Sigmoid colon (tissue), 4 donors: ENCODE measurements around the gene ATP5F1D.

Experiments used
- CTCF ChIP-seq, 4 experiments: fragments of 450-650 bp in 3 of 4; fragments of 200-600 bp in 1 of 4; IDR thresholded peaks; one replicate each; pipeline ENCODE4 v1.5.1; 2016 to 2019; ENCODE audit warnings: antibody characterized with exemption in 4 of 4, mild to moderate bottlenecking in 3 of 4, moderate library complexity in 2 of 4
- EP300 ChIP-seq, 4 donors: sonication (generic); formaldehyde crosslinking; IDR thresholded peaks; one replicate each; pipeline ENCODE4 v1.6.1; 2017; ENCODE audit warnings: antibody characterized with exemption in 4 of 4
- POLR2A ChIP-seq, 2 donors: fragments of 450-650 bp; IDR thresholded peaks; one replicate each; pipeline ENCODE4 v1.6.1; 2016; ENCODE audit warnings: antibody characterized with exemption in 2 of 2, mild to moderate bottlenecking in 2 of 2, moderate library complexity in 2 of 2

GRCh38 chr19:1270213-1270853 is 28.8 kb downstream of the ATP5F1D start:
- no peak for TF ChIP-seq CTCF (IDR thresholded peaks at IDR 0.05)
- no peak for TF ChIP-seq POLR2A (IDR thresholded peaks at IDR 0.05)
- peak in 1 of 4 donors; percentile 40 for TF ChIP-seq EP300 (IDR thresholded peaks at IDR 0.05)
